Measurements from ENCODE around the gene QTRT2.

GRCh38 chr3:114052216-114052615, 4.3 kb upstream of the QTRT2 start:
- TF ChIP-seq EZH2 (IDR thresholded peaks at IDR 0.05; ENCODE audit: insufficient read depth, poor library complexity, severe bottlenecking) (no peak), EZH2phosphoT487 (IDR thresholded peaks at IDR 0.05; ENCODE audit: insufficient read depth, low read depth) (no peak)

Data from GM23248 (cell line).